GM23338 (cell line): Measurements from ENCODE around the gene MYO3B. TPM values are rescaled to one million over a fixed set of nuclear protein-coding genes. Genes with fewer than 3 reads are reported as not detected.

Source experiments
- ATAC-seq: fragments of 200-7000 bp; cut with Tn5 transposase; 3 replicates; pipeline ENCODE4 v1.9.1; 2020
- DNase-seq: peaks from one replicate; pipeline ENCODE4 v3.0.0-alpha.2; 2015; ENCODE audit warnings: low spot score
- H2AFZ ChIP-seq: fragments of 200-600 bp; sonication (generic); 2 replicates; pipeline ENCODE4 v1.8.0; 2016; ENCODE audit warnings: antibody characterized with exemption, mild to moderate bottlenecking, moderate library complexity
- H3F3A ChIP-seq: fragments of 200-600 bp; sonication (generic); replicated peaks from 2 replicates; pipeline ENCODE4 v1.8.0; 2017; ENCODE audit warnings: antibody characterized with exemption, mixed run types, low read depth
- H3K27ac ChIP-seq: fragments of 200-600 bp; sonication (generic); 2 replicates; pipeline ENCODE4 v1.6.1; 2016; ENCODE audit warnings: low read depth
- H3K27me3 ChIP-seq: fragments of 200-600 bp; sonication (generic); 2 replicates; pipeline ENCODE4 v1.8.0; 2016; ENCODE audit warnings: mild to moderate bottlenecking, mixed run types, moderate library complexity; ENCODE audit not compliant: insufficient read depth
- H3K36me3 ChIP-seq: fragments of 200-600 bp; sonication (generic); 2 replicates; pipeline ENCODE4 v1.8.0; 2016; ENCODE audit warnings: mild to moderate bottlenecking; ENCODE audit not compliant: insufficient read depth
- H3K4me1 ChIP-seq: fragments of 200-600 bp; sonication (generic); 2 replicates; pipeline ENCODE4 v1.8.0; 2016; ENCODE audit warnings: mild to moderate bottlenecking, moderate library complexity; ENCODE audit not compliant: insufficient read depth
- H3K4me2 ChIP-seq: fragments of 200-600 bp; sonication (generic); 2 replicates; pipeline ENCODE4 v1.7.1; 2017; ENCODE audit warnings: mixed run types
- H3K4me3 ChIP-seq: fragments of 200-600 bp; sonication (generic); 2 replicates; pipeline ENCODE4 v1.6.1; 2016; ENCODE audit warnings: mixed run types
- H3K79me2 ChIP-seq: fragments of 200-600 bp; sonication (generic); replicated peaks from 2 replicates; pipeline ENCODE4 v1.8.0; 2017; ENCODE audit warnings: mild to moderate bottlenecking; ENCODE audit not compliant: insufficient read depth
- H3K9me2 ChIP-seq: fragments of 200-600 bp; sonication (generic); 2 replicates; pipeline ENCODE4 v1.8.0; 2017; ENCODE audit not compliant: insufficient read depth
- H4K20me1 ChIP-seq: fragments of 200-600 bp; sonication (generic); replicated peaks from 2 replicates; pipeline ENCODE4 v1.8.0; 2017; ENCODE audit warnings: mild to moderate bottlenecking; ENCODE audit not compliant: insufficient read depth
- H3K27ac Mint-ChIP-seq: 2 replicates; pipeline ENCODE4 v1.8.0; 2020; ENCODE audit warnings: inconsistent platforms, mild to moderate bottlenecking, moderate library complexity, mixed read lengths
- H3K27me3 Mint-ChIP-seq: 3 replicates; pipeline ENCODE4 v1.8.0; 2022; ENCODE audit warnings: low read depth, mild to moderate bottlenecking, moderate library complexity, mixed read lengths, inconsistent platforms; ENCODE audit not compliant: insufficient read depth, poor library complexity
- H3K36me3 Mint-ChIP-seq: 3 replicates; pipeline ENCODE4 v1.8.0; 2021; ENCODE audit warnings: low read depth, mild to moderate bottlenecking, inconsistent platforms, moderate library complexity, mixed read lengths
- H3K4me1 Mint-ChIP-seq: 3 replicates; pipeline ENCODE4 v1.8.0; 2020; ENCODE audit warnings: mild to moderate bottlenecking, inconsistent platforms, mixed read lengths
- H3K4me3 Mint-ChIP-seq: 3 replicates; pipeline ENCODE4 v1.8.0; 2021; ENCODE audit warnings: moderate library complexity, mild to moderate bottlenecking, inconsistent platforms, mixed read lengths
- H3K9me3 Mint-ChIP-seq: 3 replicates; pipeline ENCODE4 v1.8.0; 2020; ENCODE audit warnings: moderate library complexity, mild to moderate bottlenecking, inconsistent platforms, mixed read lengths
- EZH2 ChIP-seq: fragments of 200-600 bp; sonication (generic); IDR thresholded peaks from one replicate; pipeline ENCODE4 v1.8.0; 2017; ENCODE audit warnings: antibody characterized with exemption, mild to moderate bottlenecking, low read depth; ENCODE audit not compliant: unreplicated experiment
- EZH2phosphoT487 ChIP-seq: fragments of 200-600 bp; sonication (generic); IDR thresholded peaks from one replicate; pipeline ENCODE4 v1.8.1; 2018; ENCODE audit warnings: antibody characterized with exemption; ENCODE audit not compliant: unreplicated experiment
- NANOG ChIP-seq: IDR thresholded peaks from 2 replicates; pipeline ENCODE4 v1.6.1; 2016; ENCODE audit warnings: antibody characterized with exemption, borderline replicate concordance
- STAT1 ChIP-seq: IDR thresholded peaks from one replicate; pipeline ENCODE4 v1.6.1; 2016; ENCODE audit warnings: antibody characterized with exemption; ENCODE audit not compliant: unreplicated experiment
- ZNF331 ChIP-seq: fragments of 250-450 bp; sonication (Bioruptor Pico); IDR thresholded peaks from 2 replicates; pipeline ENCODE4 v1.5.0; 2020; ENCODE audit warnings: low read depth, mild to moderate bottlenecking, moderate library complexity
- polyA plus RNA-seq: library from polyadenylated mRNA; unstranded; fragments of >200 nt; fragmentation: Nextera tagmentation; extraction: Ambion mirVana; gene quantifications from 2 replicates; pipeline ENCODE4 v1.2.1, GENCODE V29; 2016
- total RNA-seq: library from RNA; depleted of rRNA; stranded (reverse); fragments of >200 nt; shearing (Covaris generic); gene quantifications from 2 replicates; pipeline ENCODE4 v1.2.3, GENCODE V29; 2014
- TF ChIP-seq, protein P1 (sequence below): IDR thresholded peaks from one replicate; pipeline ENCODE4 v1.6.1; 2018; ENCODE audit warnings: antibody characterized with exemption; ENCODE audit not compliant: unreplicated experiment
- TF ChIP-seq, protein P2 (sequence below), 2 experiments: fragments of 200-600 bp in 1 of 2; sonication (generic) in 1 of 2; conservative IDR thresholded peaks; 2 replicates each; pipeline versions ENCODE4 v1.5.1 to v1.6.1; 2016 to 2017; ENCODE audit warnings: antibody characterized with exemption in 2 of 2, low read depth in 2 of 2, mild to moderate bottlenecking in 2 of 2, moderate library complexity in 1 of 2
- TF ChIP-seq, protein P3 (sequence below): IDR thresholded peaks from 2 replicates; pipeline ENCODE4 v1.6.1; 2016; ENCODE audit warnings: antibody characterized with exemption

MYO3B gene
- total and polyA plus RNA-seq, 2 experiments from 2014 or later, result 0.42 TPM; not detected in 1

DNA sequence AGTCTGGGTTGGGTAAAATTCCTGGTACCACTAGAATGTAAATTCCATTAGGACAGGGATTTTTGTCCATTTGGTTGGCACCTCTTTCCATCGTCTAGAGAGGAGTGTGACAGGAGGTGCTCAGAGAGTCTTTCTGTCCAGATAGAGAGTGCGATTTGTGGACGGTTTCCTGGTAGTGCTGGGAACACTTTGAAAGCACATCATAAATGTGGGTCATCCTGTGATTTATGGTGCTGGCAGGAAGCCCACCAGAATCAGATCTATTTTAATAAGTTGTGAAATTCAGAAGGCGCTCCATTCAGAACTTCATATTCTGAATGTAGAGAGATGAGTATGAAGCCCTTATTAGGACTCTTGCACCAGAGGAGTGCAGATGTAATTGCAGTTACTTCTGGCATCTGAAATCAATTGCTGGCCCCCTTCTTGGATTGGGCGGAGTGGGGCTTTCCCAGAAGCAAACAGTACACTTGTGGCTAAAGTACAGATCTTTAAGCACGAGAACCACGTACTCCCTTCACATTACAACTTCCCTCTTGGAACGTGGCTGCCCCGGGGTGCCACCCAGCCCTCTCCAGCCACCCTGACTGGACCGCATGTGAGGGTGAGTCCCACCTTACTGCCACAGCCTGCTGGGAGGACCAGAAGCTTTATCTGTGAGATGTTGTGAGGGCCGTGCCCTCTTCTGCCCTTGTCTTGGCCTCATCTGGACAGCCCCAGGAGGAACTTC lies 243.2 kb downstream of the MYO3B start (continued):
- TF ChIP-seq, protein P1, sequence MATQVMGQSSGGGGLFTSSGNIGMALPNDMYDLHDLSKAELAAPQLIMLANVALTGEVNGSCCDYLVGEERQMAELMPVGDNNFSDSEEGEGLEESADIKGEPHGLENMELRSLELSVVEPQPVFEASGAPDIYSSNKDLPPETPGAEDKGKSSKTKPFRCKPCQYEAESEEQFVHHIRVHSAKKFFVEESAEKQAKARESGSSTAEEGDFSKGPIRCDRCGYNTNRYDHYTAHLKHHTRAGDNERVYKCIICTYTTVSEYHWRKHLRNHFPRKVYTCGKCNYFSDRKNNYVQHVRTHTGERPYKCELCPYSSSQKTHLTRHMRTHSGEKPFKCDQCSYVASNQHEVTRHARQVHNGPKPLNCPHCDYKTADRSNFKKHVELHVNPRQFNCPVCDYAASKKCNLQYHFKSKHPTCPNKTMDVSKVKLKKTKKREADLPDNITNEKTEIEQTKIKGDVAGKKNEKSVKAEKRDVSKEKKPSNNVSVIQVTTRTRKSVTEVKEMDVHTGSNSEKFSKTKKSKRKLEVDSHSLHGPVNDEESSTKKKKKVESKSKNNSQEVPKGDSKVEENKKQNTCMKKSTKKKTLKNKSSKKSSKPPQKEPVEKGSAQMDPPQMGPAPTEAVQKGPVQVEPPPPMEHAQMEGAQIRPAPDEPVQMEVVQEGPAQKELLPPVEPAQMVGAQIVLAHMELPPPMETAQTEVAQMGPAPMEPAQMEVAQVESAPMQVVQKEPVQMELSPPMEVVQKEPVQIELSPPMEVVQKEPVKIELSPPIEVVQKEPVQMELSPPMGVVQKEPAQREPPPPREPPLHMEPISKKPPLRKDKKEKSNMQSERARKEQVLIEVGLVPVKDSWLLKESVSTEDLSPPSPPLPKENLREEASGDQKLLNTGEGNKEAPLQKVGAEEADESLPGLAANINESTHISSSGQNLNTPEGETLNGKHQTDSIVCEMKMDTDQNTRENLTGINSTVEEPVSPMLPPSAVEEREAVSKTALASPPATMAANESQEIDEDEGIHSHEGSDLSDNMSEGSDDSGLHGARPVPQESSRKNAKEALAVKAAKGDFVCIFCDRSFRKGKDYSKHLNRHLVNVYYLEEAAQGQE, result no peak
- TF ChIP-seq STAT1 (no peak), ZNF331 (no peak), EZH2phosphoT487 (no peak), NANOG (no peak)
- TF ChIP-seq, protein P2, sequence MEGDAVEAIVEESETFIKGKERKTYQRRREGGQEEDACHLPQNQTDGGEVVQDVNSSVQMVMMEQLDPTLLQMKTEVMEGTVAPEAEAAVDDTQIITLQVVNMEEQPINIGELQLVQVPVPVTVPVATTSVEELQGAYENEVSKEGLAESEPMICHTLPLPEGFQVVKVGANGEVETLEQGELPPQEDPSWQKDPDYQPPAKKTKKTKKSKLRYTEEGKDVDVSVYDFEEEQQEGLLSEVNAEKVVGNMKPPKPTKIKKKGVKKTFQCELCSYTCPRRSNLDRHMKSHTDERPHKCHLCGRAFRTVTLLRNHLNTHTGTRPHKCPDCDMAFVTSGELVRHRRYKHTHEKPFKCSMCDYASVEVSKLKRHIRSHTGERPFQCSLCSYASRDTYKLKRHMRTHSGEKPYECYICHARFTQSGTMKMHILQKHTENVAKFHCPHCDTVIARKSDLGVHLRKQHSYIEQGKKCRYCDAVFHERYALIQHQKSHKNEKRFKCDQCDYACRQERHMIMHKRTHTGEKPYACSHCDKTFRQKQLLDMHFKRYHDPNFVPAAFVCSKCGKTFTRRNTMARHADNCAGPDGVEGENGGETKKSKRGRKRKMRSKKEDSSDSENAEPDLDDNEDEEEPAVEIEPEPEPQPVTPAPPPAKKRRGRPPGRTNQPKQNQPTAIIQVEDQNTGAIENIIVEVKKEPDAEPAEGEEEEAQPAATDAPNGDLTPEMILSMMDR (conservative IDR thresholded peaks at IDR 0.05; ENCODE audit: low read depth in 2 of 2), result no peak
- TF ChIP-seq, protein P3, sequence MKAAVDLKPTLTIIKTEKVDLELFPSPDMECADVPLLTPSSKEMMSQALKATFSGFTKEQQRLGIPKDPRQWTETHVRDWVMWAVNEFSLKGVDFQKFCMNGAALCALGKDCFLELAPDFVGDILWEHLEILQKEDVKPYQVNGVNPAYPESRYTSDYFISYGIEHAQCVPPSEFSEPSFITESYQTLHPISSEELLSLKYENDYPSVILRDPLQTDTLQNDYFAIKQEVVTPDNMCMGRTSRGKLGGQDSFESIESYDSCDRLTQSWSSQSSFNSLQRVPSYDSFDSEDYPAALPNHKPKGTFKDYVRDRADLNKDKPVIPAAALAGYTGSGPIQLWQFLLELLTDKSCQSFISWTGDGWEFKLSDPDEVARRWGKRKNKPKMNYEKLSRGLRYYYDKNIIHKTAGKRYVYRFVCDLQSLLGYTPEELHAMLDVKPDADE, result no peak

DNA sequence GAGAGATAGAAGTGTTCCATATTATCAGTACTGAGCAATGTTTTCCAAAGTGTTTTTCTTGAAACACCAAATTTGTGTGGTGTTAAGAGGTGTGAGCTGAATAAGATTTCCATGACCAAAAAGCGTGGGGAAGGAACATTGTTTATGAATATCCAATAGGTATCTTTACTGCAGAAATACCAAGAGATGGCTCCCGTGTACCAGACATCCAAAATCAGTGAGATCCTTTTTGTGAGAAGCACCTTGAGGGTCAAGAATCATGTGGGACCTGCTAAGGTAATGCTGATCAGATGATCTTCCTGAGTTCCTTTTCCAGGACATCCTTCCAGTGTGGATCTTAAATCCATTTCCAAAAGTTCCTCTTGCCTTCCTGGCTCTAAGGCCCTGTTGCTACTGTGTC lies 246.0 kb downstream of the MYO3B start:
- ATAC-seq, result no peak
- no peaks in the 10 kb centered on the region for H3K27me3 ChIP-seq
- H3K9me3 Mint-ChIP-seq, result no peaks in the 10 kb centered on the region
- H2AFZ ChIP-seq, result no peak overlapping the region; the same call in 1 of the 2 replicates
- DNase-seq, result no peak
- no peaks in the 10 kb centered on the region for H3F3A ChIP-seq
- H3K27me3 Mint-ChIP-seq, result peaks cover 9% of the 10 kb centered on the region
- no peaks in the 10 kb centered on the region for H3K4me1 ChIP-seq
- H3K27ac Mint-ChIP-seq, result no peak overlapping the region
- H4K20me1 ChIP-seq, result no peaks in the 10 kb centered on the region
- H3K79me2 ChIP-seq, result no peaks in the 10 kb centered on the region
- H3K36me3 Mint-ChIP-seq, result no peaks in the 10 kb centered on the region
- H3K36me3 ChIP-seq, result no peaks in the 10 kb centered on the region; the same call in 1 of the 2 replicates
- no peaks in the 10 kb centered on the region for H3K4me1 Mint-ChIP-seq
- H3K27ac ChIP-seq, result no peak overlapping the region
- no peak overlapping the region for H3K4me2 ChIP-seq
- H3K4me3 Mint-ChIP-seq, result no peak overlapping the region
- no peak overlapping the region for H3K4me3 ChIP-seq
- H3K9me2 ChIP-seq, result no peaks in the 10 kb centered on the region
- TF ChIP-seq EZH2phosphoT487 (no peak), EZH2 (no peak)
- TF ChIP-seq, protein P1, result no peak
